ENCODE results near the gene SLC25A51.

Gene SLC25A51, protein sequence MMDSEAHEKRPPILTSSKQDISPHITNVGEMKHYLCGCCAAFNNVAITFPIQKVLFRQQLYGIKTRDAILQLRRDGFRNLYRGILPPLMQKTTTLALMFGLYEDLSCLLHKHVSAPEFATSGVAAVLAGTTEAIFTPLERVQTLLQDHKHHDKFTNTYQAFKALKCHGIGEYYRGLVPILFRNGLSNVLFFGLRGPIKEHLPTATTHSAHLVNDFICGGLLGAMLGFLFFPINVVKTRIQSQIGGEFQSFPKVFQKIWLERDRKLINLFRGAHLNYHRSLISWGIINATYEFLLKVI

DNA sequence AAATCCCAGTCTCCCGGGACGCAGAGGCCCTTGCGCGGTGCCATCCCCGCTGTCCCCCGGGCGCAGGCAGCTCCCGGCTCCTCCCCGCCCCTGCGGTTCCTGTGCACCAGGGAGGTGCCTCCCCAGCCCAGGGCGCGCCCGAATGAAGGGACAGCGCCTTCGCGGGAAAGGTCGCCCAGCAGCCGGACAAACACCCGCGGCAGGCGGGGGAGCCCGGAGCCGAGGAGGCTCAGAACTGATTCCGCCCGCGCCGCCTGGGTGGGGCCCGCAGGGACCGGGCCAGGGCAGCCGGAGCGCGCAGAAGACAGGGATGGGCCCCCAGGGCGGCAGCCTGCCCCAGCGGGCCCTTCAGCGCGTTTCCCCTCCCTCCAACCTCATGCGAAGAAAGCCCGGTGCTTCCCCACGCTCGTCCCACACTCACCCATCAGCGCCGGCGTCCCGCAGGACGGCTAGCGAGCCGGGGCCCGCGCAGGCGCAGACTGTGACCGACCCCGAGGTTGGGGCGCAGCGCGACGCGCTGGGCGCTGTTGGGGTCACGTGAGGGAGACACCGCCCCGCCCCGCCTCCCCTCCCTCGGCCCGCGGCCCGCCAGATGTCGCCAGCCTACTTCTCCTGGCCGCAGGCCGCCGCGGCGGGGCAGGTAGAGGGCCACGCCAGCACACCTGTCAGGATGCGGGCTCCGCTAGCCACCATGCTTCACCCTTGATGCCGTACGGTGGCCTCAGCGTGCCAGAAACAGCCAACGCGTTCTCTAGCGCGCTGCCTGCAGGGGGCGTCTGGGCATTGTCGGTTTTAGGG is at the start of gene SLC25A51:
Gene SLC25A51 (minus strand): TSS at position 481 of the 798 bp plus-strand sequence. CDS start 15,577 bp downstream, outside the sequence.
- DNase-seq: peak; percentile 93 to 97 (median 95)

- DNase-seq: no peak
Observed at GRCh38 chr9:37953206-37953774, 49.4 kb upstream of the SLC25A51 start.

- no peak for DNase-seq
Observed at GRCh38 chr9:37952731-37953130, 48.8 kb upstream of the SLC25A51 start.

GRCh38 chr9:37951671-37952449 is 47.9 kb upstream of the SLC25A51 start:
- DNase-seq: no peak

GRCh38 chr9:37950561-37950960 is 46.6 kb upstream of the SLC25A51 start:
- no peak for DNase-seq

DNA sequence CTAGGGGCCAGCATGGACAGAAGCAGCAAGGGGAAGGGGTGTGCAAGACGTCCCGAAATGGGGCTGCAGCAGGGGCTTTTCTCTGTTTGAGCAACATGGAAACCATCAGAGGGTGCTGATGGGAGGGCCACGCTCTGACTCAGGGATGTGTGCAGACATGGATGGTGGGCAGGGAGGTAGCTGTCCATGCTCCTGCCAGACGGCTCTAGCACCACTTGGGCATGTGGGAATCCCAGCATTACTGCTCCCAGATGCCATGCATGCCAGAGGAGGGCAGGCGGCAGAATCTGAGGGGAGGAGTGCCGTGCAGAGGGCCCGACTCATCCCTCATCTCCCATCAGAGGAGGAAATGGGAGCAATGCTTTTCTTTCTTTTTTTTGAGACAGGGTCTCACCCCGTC is 45.6 kb upstream of the SLC25A51 start:
- no peak for DNase-seq

DNA sequence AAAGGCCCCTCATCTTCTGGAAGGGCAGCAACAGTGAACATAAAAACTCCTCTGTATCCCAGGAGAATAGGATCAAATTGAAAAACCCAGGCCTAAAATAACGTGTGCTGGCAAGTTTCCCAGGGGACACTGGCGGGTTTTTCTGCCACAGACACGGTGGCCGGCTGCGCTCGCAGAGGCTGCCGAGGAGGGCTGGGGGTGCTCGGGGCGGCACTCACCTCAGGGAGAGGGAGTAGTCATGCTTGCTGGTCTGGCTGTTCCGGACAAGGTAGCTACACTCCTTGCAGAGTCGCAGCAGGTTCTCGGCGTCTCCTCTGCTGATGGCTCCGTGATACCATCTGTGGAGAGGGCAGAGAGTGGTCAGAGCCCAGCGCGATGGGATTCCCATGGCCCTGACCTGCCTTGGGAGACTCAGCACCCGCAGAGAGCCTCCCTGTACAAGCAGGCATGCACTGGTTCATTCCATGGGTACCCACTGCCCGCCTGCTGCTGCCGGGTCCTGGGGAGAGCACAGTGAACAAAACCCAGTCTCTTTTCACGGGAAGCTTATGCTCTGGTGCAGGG is 44.6 kb upstream of the SLC25A51 start:
- DNase-seq: no peak

DNA sequence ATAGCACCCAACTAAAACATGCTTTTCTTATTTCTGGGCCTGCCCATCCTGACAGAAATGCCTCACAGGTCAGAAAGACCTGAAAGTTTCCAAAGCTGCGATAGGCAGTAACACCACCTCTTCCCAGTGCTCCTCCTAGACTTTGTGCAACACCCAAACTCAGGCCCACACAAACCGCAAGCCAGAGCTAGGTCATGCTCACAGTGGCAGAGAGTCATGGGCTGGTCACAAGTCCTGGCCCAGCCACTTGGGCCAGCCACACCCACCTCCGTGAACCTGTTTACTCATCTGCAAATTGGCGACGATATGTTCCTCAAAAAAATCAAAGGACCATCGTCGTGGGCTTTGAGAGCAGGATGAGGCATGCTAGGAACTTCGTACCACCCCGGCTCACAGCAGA is 44.0 kb upstream of the SLC25A51 start:
- no peak for DNase-seq

DNA sequence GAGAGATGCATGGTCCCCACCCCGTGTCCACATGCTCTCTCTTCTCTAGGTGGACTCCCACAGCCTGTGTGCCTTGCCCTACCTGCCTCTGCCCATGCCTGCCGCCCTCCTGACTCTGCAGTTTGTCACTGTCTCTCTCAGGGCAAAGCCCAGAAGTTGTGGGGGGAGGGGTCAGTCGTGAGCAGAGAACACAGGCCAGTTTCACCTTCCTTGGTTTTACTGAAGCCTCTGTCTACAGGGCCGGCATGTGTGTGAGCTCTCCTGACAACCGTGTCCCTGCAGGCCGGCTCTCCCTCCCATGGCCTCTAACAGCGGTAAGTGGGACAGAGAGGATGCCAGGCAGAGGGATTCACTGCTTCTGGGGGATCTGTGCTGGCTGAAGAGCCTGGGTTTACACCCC is 43.5 kb upstream of the SLC25A51 start:
- DNase-seq: no peak

DNA sequence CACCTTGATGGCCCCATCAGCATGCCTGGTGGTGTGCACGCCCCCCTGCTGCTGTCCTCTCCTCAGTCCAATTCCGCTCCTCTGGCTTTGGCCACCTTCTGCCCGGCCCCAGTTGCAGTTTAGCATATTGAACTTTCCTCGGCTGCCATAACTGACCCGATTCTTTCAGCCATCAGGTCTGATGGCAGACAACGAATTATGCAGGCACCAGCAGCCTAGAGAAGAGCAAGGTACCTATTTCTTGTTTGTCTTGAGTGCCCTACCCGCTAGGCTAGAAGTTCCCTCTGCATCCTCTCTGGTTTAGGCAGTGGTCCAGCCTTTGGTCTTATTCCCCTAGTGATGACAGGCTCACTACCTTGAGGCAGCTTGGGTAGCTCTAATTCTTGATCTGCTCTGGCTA is 43.0 kb upstream of the SLC25A51 start:
- DNase-seq: no peak

DNA sequence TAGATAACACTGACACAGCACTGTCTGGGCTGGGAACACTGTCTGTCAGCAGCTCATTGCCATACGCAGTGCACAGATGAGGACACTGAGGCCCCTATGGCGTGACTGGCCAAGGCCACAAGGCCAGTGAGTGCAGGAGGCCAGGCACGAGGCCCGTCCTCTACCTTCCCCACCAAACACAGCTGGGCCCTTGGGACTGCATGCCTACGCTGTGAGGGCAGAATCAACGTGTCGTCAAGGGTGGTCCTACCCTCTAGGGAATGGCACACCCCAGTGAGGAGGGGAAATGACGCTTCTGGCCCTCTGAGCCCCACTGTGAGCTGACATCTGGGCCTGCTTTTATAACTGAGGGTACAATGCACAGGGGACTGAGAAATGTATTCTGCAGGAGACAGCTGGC is 42.1 kb upstream of the SLC25A51 start:
- DNase-seq: no peak

GRCh38 chr9:37944671-37945481 is 40.9 kb upstream of the SLC25A51 start:
- no peak for DNase-seq

DNA sequence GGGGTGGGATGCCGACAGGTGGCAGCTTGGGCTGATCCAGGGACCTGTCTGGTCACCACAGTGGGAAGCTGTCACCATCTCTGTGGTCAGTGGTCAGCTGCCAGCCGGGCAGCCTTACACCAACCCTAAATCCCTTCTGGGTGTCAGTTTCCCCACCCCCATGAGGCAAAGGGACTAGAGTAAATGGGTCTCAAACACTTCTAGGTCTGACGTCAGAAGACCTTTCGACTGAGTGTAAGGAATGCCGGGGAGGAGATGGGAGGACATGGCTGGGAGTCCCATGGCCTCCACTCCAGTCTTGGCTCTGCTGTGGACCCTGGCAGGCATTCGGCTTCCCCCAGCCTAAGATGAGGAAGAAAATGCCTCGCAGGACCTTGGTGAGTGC is 40.3 kb upstream of the SLC25A51 start:
- DNase-seq: no peak

DNA sequence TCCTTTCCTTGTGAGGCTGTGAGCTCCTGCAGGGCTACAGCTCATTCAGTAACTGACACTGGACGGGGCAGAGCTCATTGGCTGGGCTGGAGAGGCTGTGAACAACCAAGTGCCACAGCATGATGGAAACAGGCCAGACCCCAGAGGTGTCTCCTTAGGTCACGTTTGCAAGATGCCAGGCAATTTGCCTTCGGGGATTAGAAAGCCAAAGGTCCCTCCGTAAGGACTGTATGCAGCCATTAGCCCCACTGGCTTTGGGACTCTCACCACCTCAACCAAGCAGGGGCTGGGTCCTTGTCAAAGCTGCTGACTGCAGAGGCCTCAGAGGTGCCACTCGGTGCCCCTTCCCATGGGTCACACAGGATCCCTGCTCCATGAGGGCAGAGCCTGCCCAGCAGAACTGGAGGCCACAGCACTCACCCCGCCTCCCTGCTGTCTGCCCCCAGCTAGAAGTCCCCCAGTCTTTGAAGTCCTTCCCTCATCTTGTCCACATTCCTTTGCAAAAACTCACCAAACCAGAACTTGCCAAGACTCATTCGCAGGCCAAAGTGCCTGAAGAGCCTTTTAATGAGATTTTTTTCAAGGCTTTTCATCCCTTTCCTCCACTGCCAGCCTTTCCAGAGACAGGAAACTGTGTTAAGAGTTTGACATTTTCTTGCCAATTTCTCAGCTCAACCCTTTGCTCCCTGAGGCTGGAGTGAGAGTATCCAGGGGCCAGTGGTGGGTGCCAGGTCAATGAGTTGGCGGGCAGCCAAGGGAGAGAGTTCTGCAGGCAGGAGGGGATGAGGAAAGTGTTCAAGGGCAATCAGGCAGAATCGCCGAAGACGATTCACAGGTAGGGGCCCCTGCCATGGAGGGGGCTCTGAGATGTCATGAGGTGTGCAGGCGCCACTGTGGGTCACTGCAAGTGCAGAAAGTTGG is 39.7 kb upstream of the SLC25A51 start:
- DNase-seq: no peak

- DNase-seq: no peak
Observed at GRCh38 chr9:37942621-37943344, 38.9 kb upstream of the SLC25A51 start.

- DNase-seq: no peak
Observed at GRCh38 chr9:37941253-37941652, 37.3 kb upstream of the SLC25A51 start.

- DNase-seq: no peak
Observed at GRCh38 chr9:37939575-37940095, 35.7 kb upstream of the SLC25A51 start.

GRCh38 chr9:37938121-37938891 is 34.4 kb upstream of the SLC25A51 start:
- DNase-seq: no peak

DNA sequence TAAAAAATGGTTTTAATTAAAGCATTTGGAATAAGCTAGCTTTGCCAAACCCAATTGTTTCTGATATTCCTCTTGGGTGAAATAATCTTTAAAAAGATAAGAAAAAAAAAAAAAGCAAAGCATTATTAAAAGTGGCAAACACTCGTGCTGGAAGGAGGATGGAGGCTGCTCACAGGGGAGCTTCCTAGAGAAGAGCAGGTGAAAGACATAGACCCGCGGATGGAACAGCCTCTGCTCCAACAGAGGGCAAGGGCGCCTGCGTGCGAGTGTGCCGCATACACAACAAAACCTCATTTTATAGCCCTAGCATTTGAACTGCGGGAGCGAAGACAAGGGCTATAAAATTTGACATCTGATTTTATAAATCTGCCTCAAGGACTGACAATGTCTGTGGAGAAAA is 33.4 kb upstream of the SLC25A51 start:
- no peak for DNase-seq

Data from activated naive CD4-positive, alpha-beta T cell (primary cell).